ENCODE data around the gene SGPL1. TPM values are rescaled to one million over a fixed set of nuclear protein-coding genes. Genes with fewer than 3 reads are reported as not detected.

SGPL1 gene
- total and polyA plus RNA-seq, 2 of the 8 experiments (the other 6 are each of a cell fraction or from before 2014, with no cell fraction given) = 20.5 to 51.6 TPM

GRCh38 chr10:70896551-70896950 is 80.8 kb downstream of the SGPL1 start:
- H3K9ac ChIP-seq (replicated peaks in 1 of 4; ENCODE audit: extremely low read depth in 1 of 4, low read depth in 3 of 4, low read length in 3 of 4) = no peak overlapping the region
- 100% methylated on average over 1 of the region's 1 CpG; no CpG with 5 or more reads in 1 of the 2 experiments for WGBS, 2 experiments (ENCODE audit: extremely low coverage in 1 of 2, insufficient coverage in 1 of 2, insufficient read length in 1 of 2, insufficient replicate concordance in 2 of 2, low coverage in 1 of 2, low lambda C conversion rate in 2 of 2, missing lambda C conversion rate in 1 of 2)
- no peak overlapping the region for H4K5ac ChIP-seq (ENCODE audit: insufficient read length, low read depth, low read length)
- no peak overlapping the region for H2BK15ac ChIP-seq (ENCODE audit: low read length)
- H2BK20ac ChIP-seq (ENCODE audit: low read length) = no peak overlapping the region
- H3K36me3 ChIP-seq (ENCODE audit: control insufficient read depth in 2 of 4, insufficient read depth in 4 of 4, low read length in 3 of 4) = no peaks in the 10 kb centered on the region
- no peak overlapping the region for H4K8ac ChIP-seq (ENCODE audit: extremely low read depth, insufficient read depth, low read length)
- H4K91ac ChIP-seq (replicated peaks; ENCODE audit: insufficient read length, low read length) = no peak overlapping the region
- no peak overlapping the region for H3K27ac ChIP-seq (ENCODE audit: low read depth, low read length)
- no peak overlapping the region for H3K14ac ChIP-seq (ENCODE audit: insufficient read length)
- no peak overlapping the region for H2BK120ac ChIP-seq (replicated peaks; ENCODE audit: low read depth, low read length)
- H3K9me3 ChIP-seq (ENCODE audit: insufficient read depth in 2 of 2, low read depth in 1 of 2, low read length in 1 of 2) = no peaks in the 10 kb centered on the region
- FAIRE-seq (no peak), DNase-seq (ENCODE audit: low read depth in 1 of 2, low spot score in 2 of 2) (no peak)
- no peaks in the 10 kb centered on the region for H3K79me1 ChIP-seq (ENCODE audit: low read depth, low read length)
- H3K18ac ChIP-seq (ENCODE audit: extremely low read depth, low read length) = no peak overlapping the region
- no peak overlapping the region for H2BK12ac ChIP-seq (ENCODE audit: low read depth, low read length)
- H4K20me1 ChIP-seq (replicated peaks in 1 of 2; ENCODE audit: control insufficient read depth in 1 of 2, insufficient read depth in 2 of 2, low read length in 2 of 2) = no peaks in the 10 kb centered on the region
- no peaks in the 10 kb centered on the region for H3K79me2 ChIP-seq (ENCODE audit: control insufficient read depth in 1 of 2, insufficient read depth in 2 of 2, low read length in 2 of 2)
- no peak overlapping the region for H3K4ac ChIP-seq (replicated peaks; ENCODE audit: insufficient read length, low read depth, low read length)
- no peak overlapping the region for H2AK5ac ChIP-seq (ENCODE audit: low read depth, low read length)
- H3K23me2 ChIP-seq (ENCODE audit: low read depth, low read length) = 0 out of 2 replicates have a peak, but pooled peaks cover 2% of the 10 kb centered on the region
- ChIA-PET CTCF (ENCODE audit: partially characterized antibody) (interaction anchor here (0.9 to 1.4 kb wide), 2 partner anchors 309 to 517 kb away, joined by 3 to 5 read pairs; no protein-coding TSS in a partner anchor), POLR2A (ENCODE audit: partially characterized antibody) (no interaction called here)
- no peak overlapping the region for H3K4me2 ChIP-seq (ENCODE audit: insufficient read depth in 1 of 2, low read depth in 2 of 2, low read length in 2 of 2)
- no peaks in the 10 kb centered on the region for H3K27me3 ChIP-seq (replicated peaks in 1 of 4; ENCODE audit: control insufficient read depth in 3 of 4, extremely low read depth in 1 of 4, insufficient read depth in 3 of 4, low read length in 3 of 4)
- peaks cover 2 to 11% (median 8%) of the 10 kb centered on the region in 4 experiments for H3K4me1 ChIP-seq (replicated peaks in 1 of 4; ENCODE audit: control insufficient read depth in 3 of 4, insufficient read depth in 4 of 4, low read length in 3 of 4)
- no peak overlapping the region for H3K23ac ChIP-seq (ENCODE audit: insufficient read length)
- no peak overlapping the region for H3K56ac ChIP-seq (replicated peaks; ENCODE audit: insufficient read length, low read depth, low read length)
- no peak overlapping the region for H3K4me3 ChIP-seq (ENCODE audit: extremely low read depth in 1 of 4, insufficient read depth in 2 of 4, low read depth in 3 of 4, low read length in 4 of 4)
- no peak overlapping the region for H2AFZ ChIP-seq (ENCODE audit: low read length)
- no peak overlapping the region for H2BK5ac ChIP-seq (ENCODE audit: low read depth, low read length)
- TF ChIP-seq SIRT6 (IDR thresholded peaks at IDR 0.05; ENCODE audit: low read length) (no peak), RBBP5 (IDR thresholded peaks at IDR 0.05; ENCODE audit: borderline replicate concordance, low read depth, low read length) (no peak), TBP (IDR thresholded peaks at IDR 0.05; ENCODE audit: low read depth, low read length) (no peak), ZNF274 (IDR thresholded peaks at IDR 0.05; ENCODE audit: borderline replicate concordance, extremely low read depth, low read length) (no peak), MAX (IDR thresholded peaks at IDR 0.05) (no peak), NANOG (IDR thresholded peaks at IDR 0.05; ENCODE audit: insufficient read depth, low read depth, low read length, poor library complexity, severe bottlenecking) (no peak), JUND (IDR thresholded peaks at IDR 0.05; ENCODE audit: low read length) (no peak), TCF12 (IDR thresholded peaks at IDR 0.05; ENCODE audit: low read depth, low read length) (no peak)
- TF ChIP-seq, protein P1, sequence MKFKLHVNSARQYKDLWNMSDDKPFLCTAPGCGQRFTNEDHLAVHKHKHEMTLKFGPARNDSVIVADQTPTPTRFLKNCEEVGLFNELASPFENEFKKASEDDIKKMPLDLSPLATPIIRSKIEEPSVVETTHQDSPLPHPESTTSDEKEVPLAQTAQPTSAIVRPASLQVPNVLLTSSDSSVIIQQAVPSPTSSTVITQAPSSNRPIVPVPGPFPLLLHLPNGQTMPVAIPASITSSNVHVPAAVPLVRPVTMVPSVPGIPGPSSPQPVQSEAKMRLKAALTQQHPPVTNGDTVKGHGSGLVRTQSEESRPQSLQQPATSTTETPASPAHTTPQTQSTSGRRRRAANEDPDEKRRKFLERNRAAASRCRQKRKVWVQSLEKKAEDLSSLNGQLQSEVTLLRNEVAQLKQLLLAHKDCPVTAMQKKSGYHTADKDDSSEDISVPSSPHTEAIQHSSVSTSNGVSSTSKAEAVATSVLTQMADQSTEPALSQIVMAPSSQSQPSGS (IDR thresholded peaks at IDR 0.05; ENCODE audit: low read length) = no peak
- TF ChIP-seq, protein P2, sequence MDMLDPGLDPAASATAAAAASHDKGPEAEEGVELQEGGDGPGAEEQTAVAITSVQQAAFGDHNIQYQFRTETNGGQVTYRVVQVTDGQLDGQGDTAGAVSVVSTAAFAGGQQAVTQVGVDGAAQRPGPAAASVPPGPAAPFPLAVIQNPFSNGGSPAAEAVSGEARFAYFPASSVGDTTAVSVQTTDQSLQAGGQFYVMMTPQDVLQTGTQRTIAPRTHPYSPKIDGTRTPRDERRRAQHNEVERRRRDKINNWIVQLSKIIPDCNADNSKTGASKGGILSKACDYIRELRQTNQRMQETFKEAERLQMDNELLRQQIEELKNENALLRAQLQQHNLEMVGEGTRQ (IDR thresholded peaks at IDR 0.05; ENCODE audit: low read length) = no peak
